Lung (tissue), 12 donors: ENCODE data around the gene NINJ1. TPM values are rescaled to one million over a fixed set of nuclear protein-coding genes. Genes with fewer than 3 reads are reported as not detected.
A peak's percentile ranks its signal among the peaks of the same experiment; 100 is the strongest.

ENCODE experiments used
- ATAC-seq: fragments of 200-7000 bp; cut with Tn5 transposase; one replicate; pipeline ENCODE4 v1.9.1; 2020; ENCODE audit warnings: moderate number of reproducible peaks; ENCODE audit not compliant: insufficient read depth, low FRiP score
- DNase-seq, 3 donors: peaks; one replicate each; pipeline ENCODE4 v3.0.0-alpha.2; 2013 to 2017
- H3K27ac ChIP-seq, 2 donors: one replicate each; pipeline ENCODE4 v1.5.1; 2013; ENCODE audit warnings: mild to moderate bottlenecking in 2 of 2, moderate library complexity in 2 of 2, control low read depth in 1 of 2, inconsistent platforms in 1 of 2, low read depth in 1 of 2, low read length in 1 of 2
- H3K27me3 ChIP-seq, 3 donors: one replicate each; pipeline ENCODE4 v1.5.1; 2013; ENCODE audit warnings: low read length in 2 of 3; ENCODE audit not compliant: control insufficient read depth in 3 of 3, insufficient read depth in 3 of 3
- H3K36me3 ChIP-seq, 4 donors: one replicate each; pipeline ENCODE4 v1.5.1; 2013; ENCODE audit warnings: low read length in 4 of 4, mild to moderate bottlenecking in 1 of 4, moderate library complexity in 1 of 4; ENCODE audit not compliant: control insufficient read depth in 4 of 4, insufficient read depth in 4 of 4
- H3K4me1 ChIP-seq, 5 donors: one replicate each; pipeline ENCODE4 v1.5.1; 2013; ENCODE audit warnings: low read length in 5 of 5, mild to moderate bottlenecking in 2 of 5, moderate library complexity in 1 of 5; ENCODE audit not compliant: control insufficient read depth in 5 of 5, insufficient read depth in 5 of 5
- H3K4me3 ChIP-seq: one replicate; pipeline ENCODE4 v1.5.1; 2013; ENCODE audit warnings: mild to moderate bottlenecking, control low read depth, moderate library complexity
- H3K9ac ChIP-seq, 2 donors: one replicate each; pipeline ENCODE4 v1.5.1; 2013; ENCODE audit warnings: low read length in 2 of 2, control low read depth in 1 of 2; ENCODE audit not compliant: insufficient read depth in 1 of 2
- H3K9me3 ChIP-seq, 4 donors: one replicate each; pipeline ENCODE4 v1.5.1; 2013; ENCODE audit warnings: low read length in 3 of 4, mild to moderate bottlenecking in 1 of 4, moderate library complexity in 1 of 4; ENCODE audit not compliant: control insufficient read depth in 4 of 4, insufficient read depth in 3 of 4
- WGBS, 2 donors: extraction: QIAGEN DNeasy Blood & Tissue Kit; methylation state at CpG; one replicate each; pipeline ENCODE4 v1.1.7; 2013; 5-methylcytosine and 5-hydroxymethylcytosine counted together
- polyA plus RNA-seq, 2 donors: library from polyadenylated mRNA; stranded (reverse); fragments of 200-250 nt; gene quantifications; one replicate each; pipeline ENCODE4 v1.2.1, GENCODE V29; 2013
- total RNA-seq, 2 donors: library from RNA; depleted of rRNA in 1 of 2; stranded (reverse); fragments of >200 nt in 1 of 2; gene quantifications; one replicate each; pipeline ENCODE4 v1.2.1, GENCODE V29; 2014 to 2021
- TF ChIP-seq, protein P1 (sequence below): IDR thresholded peaks from 2 replicates; pipeline ENCODE4 v1.5.1; 2012; ENCODE audit warnings: mild to moderate bottlenecking; ENCODE audit errors: control extremely low read depth, extremely low read depth
- donor health status: control.
- donor health status: control.
- donor health status: Bipolar disorder and iron deficiency.
- donor health status: healthy.
- donor health status: DM: yes; HTN: yes; CAD: no.

The NINJ1 gene
- total and polyA plus RNA-seq, 4 donors, result 44.3 to 324 (median 50.5) TPM

DNA sequence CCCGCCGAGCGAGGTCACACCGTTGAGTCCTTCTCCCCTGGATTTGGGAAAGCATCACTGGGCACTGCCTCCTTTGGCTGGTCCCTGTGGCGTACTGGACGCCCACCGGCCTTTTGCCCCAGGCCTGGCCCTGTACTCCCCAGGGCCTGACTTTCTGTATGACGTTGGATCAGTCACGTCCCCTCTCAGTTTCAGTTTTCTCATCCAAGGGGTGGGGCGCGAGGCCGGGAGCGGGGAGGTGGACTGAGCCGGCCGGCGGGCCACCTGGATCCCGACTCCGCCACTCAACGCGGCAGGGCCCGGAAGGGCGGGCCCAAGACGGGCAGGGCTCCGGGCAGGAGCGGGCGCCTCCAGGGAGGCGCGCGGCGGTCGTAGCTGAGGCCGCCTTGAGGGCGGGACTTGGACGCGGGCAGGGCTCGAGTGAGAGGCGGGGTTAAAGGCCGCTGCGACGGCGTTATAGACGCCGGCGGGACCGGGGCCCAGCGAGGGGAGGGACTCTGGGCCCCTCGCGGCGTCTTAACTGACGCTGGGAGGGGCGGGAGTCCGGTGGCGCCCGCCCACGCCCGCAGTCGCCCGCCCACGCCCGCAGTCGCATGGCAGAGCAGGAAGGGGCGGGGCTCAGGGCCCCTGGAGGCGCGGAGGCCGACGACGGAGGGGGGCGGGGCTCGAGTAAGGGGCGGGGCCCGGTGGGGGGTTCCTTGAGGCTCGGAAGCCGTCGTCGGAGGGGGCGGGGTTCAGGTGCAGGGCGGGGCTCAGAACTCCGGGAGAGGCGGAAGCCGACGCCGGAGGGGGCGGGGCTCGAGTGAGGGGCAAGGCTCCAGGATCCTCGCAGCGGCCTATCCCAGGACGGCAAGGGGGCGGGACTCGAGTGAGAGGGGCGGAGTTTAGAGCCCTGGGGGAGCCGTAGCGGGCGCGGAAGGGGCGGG, 38.6 kb downstream of the NINJ1 start:
- no peaks in the 10 kb centered on the region for H3K9me3 ChIP-seq
- H3K4me3 ChIP-seq, result peak overlapping the region; percentile 2
- DNase-seq (peak; percentile 100), ATAC-seq (peak; percentile 87)
- 4% methylated on average over 76 to 90 of the region's 95 CpGs for WGBS, 2 donors
- no peaks in the 10 kb centered on the region for H3K36me3 ChIP-seq
- H3K27me3 ChIP-seq, result no peaks in the 10 kb centered on the region
- H3K9ac ChIP-seq, result peak overlapping the region in 1 of 2 donors; percentile 84
- peak overlapping the region; percentile 73 to 96 for H3K27ac ChIP-seq
- TF ChIP-seq, protein P1, sequence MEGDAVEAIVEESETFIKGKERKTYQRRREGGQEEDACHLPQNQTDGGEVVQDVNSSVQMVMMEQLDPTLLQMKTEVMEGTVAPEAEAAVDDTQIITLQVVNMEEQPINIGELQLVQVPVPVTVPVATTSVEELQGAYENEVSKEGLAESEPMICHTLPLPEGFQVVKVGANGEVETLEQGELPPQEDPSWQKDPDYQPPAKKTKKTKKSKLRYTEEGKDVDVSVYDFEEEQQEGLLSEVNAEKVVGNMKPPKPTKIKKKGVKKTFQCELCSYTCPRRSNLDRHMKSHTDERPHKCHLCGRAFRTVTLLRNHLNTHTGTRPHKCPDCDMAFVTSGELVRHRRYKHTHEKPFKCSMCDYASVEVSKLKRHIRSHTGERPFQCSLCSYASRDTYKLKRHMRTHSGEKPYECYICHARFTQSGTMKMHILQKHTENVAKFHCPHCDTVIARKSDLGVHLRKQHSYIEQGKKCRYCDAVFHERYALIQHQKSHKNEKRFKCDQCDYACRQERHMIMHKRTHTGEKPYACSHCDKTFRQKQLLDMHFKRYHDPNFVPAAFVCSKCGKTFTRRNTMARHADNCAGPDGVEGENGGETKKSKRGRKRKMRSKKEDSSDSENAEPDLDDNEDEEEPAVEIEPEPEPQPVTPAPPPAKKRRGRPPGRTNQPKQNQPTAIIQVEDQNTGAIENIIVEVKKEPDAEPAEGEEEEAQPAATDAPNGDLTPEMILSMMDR, result no peak
- peaks cover 0 to 45% (median 9%) of the 10 kb centered on the region in 5 donors for H3K4me1 ChIP-seq

DNA sequence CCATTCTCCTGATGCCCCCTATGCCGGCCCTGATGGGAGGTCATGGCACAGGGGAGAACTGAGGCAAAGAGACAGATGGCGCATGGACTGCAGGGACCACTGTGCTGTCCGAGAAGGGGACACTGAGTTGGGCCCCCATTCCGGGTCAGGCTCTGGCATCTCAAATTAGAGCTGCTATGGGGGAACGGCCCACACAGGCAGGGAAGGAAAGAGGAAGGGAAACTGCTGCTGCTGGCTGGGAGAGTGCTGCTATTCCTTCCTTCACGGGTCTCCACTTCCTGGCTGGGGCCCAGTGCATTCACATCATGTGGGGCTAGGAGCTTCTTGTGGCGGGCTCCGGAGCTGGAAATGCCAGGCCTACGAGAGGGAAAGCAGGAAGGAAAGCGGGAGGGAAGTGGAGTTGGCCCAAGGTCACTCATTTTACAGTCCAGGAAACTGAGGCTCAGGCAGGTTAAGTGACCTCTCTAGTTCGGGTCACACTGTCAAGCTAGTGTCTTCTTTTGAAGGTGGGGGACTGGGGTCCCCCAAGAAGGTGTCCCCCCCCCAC, 39.3 kb downstream of the NINJ1 start:
- H3K4me1 ChIP-seq, result peaks cover 0 to 45% (median 9%) of the 10 kb centered on the region in 5 donors
- H3K9me3 ChIP-seq, result no peaks in the 10 kb centered on the region
- H3K27ac ChIP-seq, result peak overlapping the region; percentile 73 to 96
- TF ChIP-seq, protein P1, result no peak
- H3K9ac ChIP-seq, result peak overlapping the region in 1 of 2 donors; percentile 84
- peak overlapping the region; percentile 2 for H3K4me3 ChIP-seq
- H3K27me3 ChIP-seq, result no peaks in the 10 kb centered on the region
- WGBS, 2 donors, result 35 to 41% methylated on average over 11 of the region's 11 CpGs
- H3K36me3 ChIP-seq, result no peaks in the 10 kb centered on the region
- DNase-seq, result peak; percentile 77 to 83 (median 78)
- no peak for ATAC-seq

DNA sequence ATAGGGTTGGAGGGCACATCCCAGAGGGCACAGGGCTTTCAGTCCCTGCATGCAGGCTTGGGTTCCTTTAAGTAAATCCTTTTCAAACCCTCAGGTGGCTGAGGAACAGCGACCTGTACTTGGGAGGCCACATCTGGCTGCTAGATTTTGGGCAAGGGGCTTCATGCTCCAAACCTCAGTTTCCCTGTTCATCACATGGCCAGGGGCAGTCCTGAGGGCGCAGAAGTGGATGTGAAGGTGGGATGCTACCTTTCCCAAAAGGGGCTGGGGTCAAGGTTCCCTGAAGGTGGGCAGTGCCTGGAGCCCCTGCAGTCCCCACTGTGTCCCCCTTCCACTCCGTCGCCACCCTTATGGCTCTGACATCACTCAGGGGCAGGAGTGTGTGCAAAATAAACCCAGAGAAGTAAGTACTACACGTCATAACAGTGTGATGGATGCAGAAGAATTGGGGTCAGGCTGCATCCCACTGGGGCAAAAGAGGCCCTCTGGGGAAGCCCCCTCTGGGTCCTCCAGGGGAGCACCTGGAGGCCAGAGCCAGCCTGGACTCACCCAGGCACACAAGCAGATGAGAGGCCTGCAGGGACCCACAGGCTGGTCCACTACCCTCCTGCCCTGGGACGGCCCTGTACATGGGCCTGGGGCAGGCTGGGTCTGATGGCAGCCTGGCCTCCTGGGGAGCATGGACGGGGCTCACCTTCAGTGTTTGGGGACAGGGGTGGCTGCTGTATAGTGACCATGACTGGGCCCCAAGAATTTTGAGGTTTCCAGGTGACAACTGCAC, 40.0 kb downstream of the NINJ1 start:
- Histone ChIP-seq H3K9ac (no peak overlapping the region), H3K4me1 (peaks cover 0 to 45% (median 9%) of the 10 kb centered on the region in 5 donors), H3K36me3 (no peaks in the 10 kb centered on the region), H3K4me3 (no peak overlapping the region), H3K9me3 (no peaks in the 10 kb centered on the region), H3K27ac (peak overlapping the region; percentile 73 to 96), H3K27me3 (no peaks in the 10 kb centered on the region)
- WGBS, 2 donors, result 65 to 68% methylated on average over 7 of the region's 7 CpGs
- ATAC-seq, result no peak
- DNase-seq, result no peak
- TF ChIP-seq, protein P1, result no peak
